Medulla oblongata (tissue), 1 donor: Measurements from ENCODE around the gene TNRC6B.
"Not testable (repeated sequence)": the region's sequence is repeated elsewhere in the genome, so short reads cannot be mapped to it uniquely, and the experiment has no call there.

ENCODE experiments used
- DNase-seq: peaks from one replicate; pipeline ENCODE4 v3.0.0-alpha.2; 2015; ENCODE audit errors: extremely low spot score

Gene TNRC6B

GRCh38 chr22:40211476-40212054 lies 33.8 kb downstream of the TNRC6B start:
- DNase-seq: peak; percentile 28

GRCh38 chr22:40212121-40212520 lies 34.4 kb downstream of the TNRC6B start:
- DNase-seq: no peak

GRCh38 chr22:40213478-40213877 lies 35.8 kb downstream of the TNRC6B start:
- DNase-seq: peak; percentile 20

GRCh38 chr22:40215266-40215665 lies 37.5 kb downstream of the TNRC6B start:
- DNase-seq: peak; percentile 63

- DNase-seq: no peak
These were observed 38.5 kb downstream of the TNRC6B start for GRCh38 chr22:40216041-40216756.

- no peak for DNase-seq
These were observed 40.4 kb downstream of the TNRC6B start for GRCh38 chr22:40218152-40218551.

- peak; percentile 33 for DNase-seq
These were observed 41.1 kb downstream of the TNRC6B start for GRCh38 chr22:40218723-40219294.

- peak; percentile 36 for DNase-seq
These were observed 42.8 kb downstream of the TNRC6B start for GRCh38 chr22:40220316-40221054.

GRCh38 chr22:40221055-40221414 lies 43.3 kb downstream of the TNRC6B start:
- no peak for DNase-seq

GRCh38 chr22:40222979-40223378 lies 45.3 kb downstream of the TNRC6B start:
- not testable (repeated sequence) for DNase-seq

GRCh38 chr22:40224702-40225101 lies 47.0 kb downstream of the TNRC6B start:
- DNase-seq: no peak

- no peak for DNase-seq
These were observed 48.9 kb downstream of the TNRC6B start for GRCh38 chr22:40226620-40227019.

GRCh38 chr22:40231618-40232313 lies 54.0 kb downstream of the TNRC6B start:
- no peak for DNase-seq

GRCh38 chr22:40232624-40233023 lies 54.9 kb downstream of the TNRC6B start:
- DNase-seq: no peak

- DNase-seq: no peak
These were observed 56.2 kb downstream of the TNRC6B start for GRCh38 chr22:40233886-40234285.

- no peak for DNase-seq
These were observed 56.9 kb downstream of the TNRC6B start for GRCh38 chr22:40234658-40235057.

- no peak for DNase-seq
These were observed 57.6 kb downstream of the TNRC6B start for GRCh38 chr22:40235308-40235707.

- no peak for DNase-seq
These were observed 58.5 kb downstream of the TNRC6B start for GRCh38 chr22:40236131-40236665.

- DNase-seq: no peak
These were observed 59.5 kb downstream of the TNRC6B start for GRCh38 chr22:40237241-40237640.

- DNase-seq: no peak
These were observed 60.2 kb downstream of the TNRC6B start for GRCh38 chr22:40237788-40238424.
